Cardiac muscle cell (in vitro differentiated cells and primary cell): ENCODE measurements around the gene KTN1. TPM values are rescaled to one million over a fixed set of nuclear protein-coding genes. Genes with fewer than 3 reads are reported as not detected.

ENCODE experiments used
- DNase-seq, 2 donors: peaks; one replicate each; pipeline versions ENCODE4 v3.0.0 to v3.0.0-alpha.2; 2010 to 2017; ENCODE audit warnings: low read depth in 1 of 2, low spot score in 1 of 2
- H3K27ac ChIP-seq: fragments of 200-600 bp; sonication (generic); 2 replicates; pipeline ENCODE4 v1.5.1; 2016
- H3K27me3 ChIP-seq: fragments of 200-600 bp; sonication (generic); 2 replicates; pipeline ENCODE4 v1.6.0; 2016; ENCODE audit warnings: control low read depth
- H3K36me3 ChIP-seq: fragments of 200-600 bp; sonication (generic); 2 replicates; pipeline ENCODE4 v1.5.1; 2016; ENCODE audit warnings: control low read depth
- H3K4me1 ChIP-seq: fragments of 200-600 bp; sonication (generic); 2 replicates; pipeline ENCODE4 v1.8.1; 2017; ENCODE audit warnings: low read depth, mild to moderate bottlenecking, mixed run types
- H3K4me3 ChIP-seq: fragments of 200-600 bp; sonication (generic); 2 replicates; pipeline ENCODE4 v1.5.1; 2016; ENCODE audit warnings: mild to moderate bottlenecking
- H3K9me3 ChIP-seq: fragments of 200-600 bp; sonication (generic); 2 replicates; pipeline ENCODE4 v1.5.1; 2017; ENCODE audit warnings: low read depth, mild to moderate bottlenecking, control low read depth
- CTCF ChIP-seq: IDR thresholded peaks from 2 replicates; pipeline ENCODE4 v1.5.1; 2012; ENCODE audit warnings: low read depth, mild to moderate bottlenecking, low read length
- polyA plus RNA-seq: library from polyadenylated mRNA; unstranded; fragments of >200 nt; fragmentation: Nextera tagmentation; extraction: Ambion mirVana; gene quantifications from 2 replicates; pipeline ENCODE4 v1.2.1, GENCODE V29; 2016
- total RNA-seq: library from RNA; depleted of rRNA; stranded (reverse); fragments of >200 nt; gene quantifications from 2 replicates; pipeline ENCODE4 v1.2.3, GENCODE V29; 2016

The KTN1 gene
- total and polyA plus RNA-seq, 2 experiments from 2014 or later = 130 to 214 TPM

GRCh38 chr14:55662752-55663151 lies 82.7 kb downstream of the KTN1 start:
- TF ChIP-seq CTCF = no peak

GRCh38 chr14:55665067-55665675 lies 85.2 kb downstream of the KTN1 start:
- peaks cover 17% of the 10 kb centered on the region for H3K36me3 ChIP-seq
- no peak for DNase-seq
- no peak overlapping the region for H3K27ac ChIP-seq
- H3K27me3 ChIP-seq = no peaks in the 10 kb centered on the region
- TF ChIP-seq CTCF = no peak
- H3K9me3 ChIP-seq = no peaks in the 10 kb centered on the region
- no peak overlapping the region for H3K4me3 ChIP-seq
- peaks cover 27% of the 10 kb centered on the region for H3K4me1 ChIP-seq

More at GRCh38 chr14:55662752-55663151, 82.7 kb downstream of the KTN1 start:
- Histone ChIP-seq H3K9me3 (no peaks in the 10 kb centered on the region), H3K27ac (peak overlapping the region; percentile 83), H3K27me3 (no peaks in the 10 kb centered on the region), H3K4me3 (no peak overlapping the region), H3K36me3 (peaks cover 35% of the 10 kb centered on the region), H3K4me1 (peaks cover 27% of the 10 kb centered on the region)
- DNase-seq = peak in 1 of 2 donors; percentile 59

GRCh38 chr14:55667801-55668200 lies 87.8 kb downstream of the KTN1 start:
- Histone ChIP-seq H3K27ac (no peak overlapping the region), H3K27me3 (no peaks in the 10 kb centered on the region), H3K36me3 (peaks cover 39% of the 10 kb centered on the region), H3K9me3 (no peaks in the 10 kb centered on the region), H3K4me3 (no peak overlapping the region), H3K4me1 (peaks cover 7% of the 10 kb centered on the region)
- no peak for DNase-seq
- TF ChIP-seq CTCF = no peak

- Histone ChIP-seq H3K4me3 (no peak overlapping the region), H3K27me3 (no peaks in the 10 kb centered on the region), H3K27ac (no peak overlapping the region), H3K4me1 (no peaks in the 10 kb centered on the region), H3K36me3 (peaks cover 59% of the 10 kb centered on the region), H3K9me3 (no peaks in the 10 kb centered on the region)
- TF ChIP-seq CTCF = no peak
- DNase-seq = no peak
These were observed 91.6 kb downstream of the KTN1 start for GRCh38 chr14:55671641-55672040.

GRCh38 chr14:55673048-55673447 lies 93.0 kb downstream of the KTN1 start:
- no peak overlapping the region for H3K4me3 ChIP-seq
- H3K4me1 ChIP-seq = no peaks in the 10 kb centered on the region
- no peaks in the 10 kb centered on the region for H3K9me3 ChIP-seq
- peaks cover 65% of the 10 kb centered on the region for H3K36me3 ChIP-seq
- H3K27ac ChIP-seq = peak overlapping the region; percentile 57
- no peak for TF ChIP-seq CTCF
- no peak for DNase-seq
- H3K27me3 ChIP-seq = no peaks in the 10 kb centered on the region
